ENCODE measurements around the gene SETD4.

The SETD4 gene

GRCh38 chr21:36069713-36070583 is 9.6 kb upstream of the SETD4 start, which contains the start of gene CBR1:
TSS of gene CBR1 (plus strand) at chr21:36070024. CDS start at chr21:36070116, 92 bp downstream.
- TF ChIP-seq CTCF (conservative IDR thresholded peaks at IDR 0.05; ENCODE audit: low read depth, low read length), result no peak
- peak; percentile 97 for DNase-seq (ENCODE audit: low read depth)
- H3K4me3 ChIP-seq (ENCODE audit: low read depth, low read length), result peak within 1 kb of the TSS; percentile 94

GRCh38 chr21:36068748-36069398 is 8.5 kb upstream of the SETD4 start:
- no peak for DNase-seq (ENCODE audit: low read depth)
- TF ChIP-seq CTCF (conservative IDR thresholded peaks at IDR 0.05; ENCODE audit: low read depth, low read length), result no peak
- H3K4me3 ChIP-seq (ENCODE audit: low read depth, low read length), result no peak overlapping the region

GRCh38 chr21:36065497-36066036 is 5.2 kb upstream of the SETD4 start:
- no peak for TF ChIP-seq CTCF (conservative IDR thresholded peaks at IDR 0.05; ENCODE audit: low read depth, low read length)
- no peak overlapping the region for H3K4me3 ChIP-seq (ENCODE audit: low read depth, low read length)
- peak; percentile 74 for DNase-seq (ENCODE audit: low read depth)

GRCh38 chr21:36064085-36064460 is 3.7 kb upstream of the SETD4 start:
- H3K4me3 ChIP-seq (ENCODE audit: low read depth, low read length), result no peak overlapping the region
- no peak for DNase-seq (ENCODE audit: low read depth)
- TF ChIP-seq CTCF (conservative IDR thresholded peaks at IDR 0.05; ENCODE audit: low read depth, low read length), result no peak

- DNase-seq (ENCODE audit: low read depth), result no peak
- TF ChIP-seq CTCF (conservative IDR thresholded peaks at IDR 0.05; ENCODE audit: low read depth, low read length), result no peak
- no peak overlapping the region for H3K4me3 ChIP-seq (ENCODE audit: low read depth, low read length)
These were observed 3.2 kb upstream of the SETD4 start for GRCh38 chr21:36063375-36064084.

- H3K4me3 ChIP-seq (ENCODE audit: low read depth, low read length), result no peak overlapping the region
- no peak for TF ChIP-seq CTCF (conservative IDR thresholded peaks at IDR 0.05; ENCODE audit: low read depth, low read length)
- no peak for DNase-seq (ENCODE audit: low read depth)
These were observed 1.1 kb upstream of the SETD4 start for GRCh38 chr21:36061445-36061844.
